PFSK-1 (cell line): ENCODE measurements around the gene CACNA2D4.

Source experiments
- FOXP2 ChIP-seq: optimal IDR thresholded peaks from 2 replicates; pipeline ENCODE3; 2011; ENCODE audit warnings: borderline replicate concordance, control low read depth, inconsistent platforms; ENCODE audit not compliant: insufficient read depth; ENCODE audit errors: extremely low read length, extremely low read depth
- POLR2AphosphoS5 ChIP-seq: IDR thresholded peaks from 2 replicates; pipeline ENCODE4 v1.6.1; 2012; ENCODE audit warnings: low read depth, mild to moderate bottlenecking, control low read depth, low read length, moderate library complexity
- SIN3A ChIP-seq: IDR thresholded peaks from 2 replicates; pipeline ENCODE4 v1.6.1; 2012; ENCODE audit warnings: mild to moderate bottlenecking, low read length, moderate library complexity, borderline replicate concordance; ENCODE audit not compliant: insufficient read depth
- TF ChIP-seq, protein P1 (sequence below), 2 experiments: IDR thresholded peaks; 2 replicates each; pipeline versions ENCODE4 v1.6.1 to v1.8.0; 2011 to 2012; ENCODE audit warnings: low read depth in 2 of 2, low read length in 2 of 2, control low read depth in 1 of 2, inconsistent platforms in 1 of 2, mild to moderate bottlenecking in 1 of 2, moderate library complexity in 1 of 2; ENCODE audit not compliant: insufficient read depth in 1 of 2

DNA sequence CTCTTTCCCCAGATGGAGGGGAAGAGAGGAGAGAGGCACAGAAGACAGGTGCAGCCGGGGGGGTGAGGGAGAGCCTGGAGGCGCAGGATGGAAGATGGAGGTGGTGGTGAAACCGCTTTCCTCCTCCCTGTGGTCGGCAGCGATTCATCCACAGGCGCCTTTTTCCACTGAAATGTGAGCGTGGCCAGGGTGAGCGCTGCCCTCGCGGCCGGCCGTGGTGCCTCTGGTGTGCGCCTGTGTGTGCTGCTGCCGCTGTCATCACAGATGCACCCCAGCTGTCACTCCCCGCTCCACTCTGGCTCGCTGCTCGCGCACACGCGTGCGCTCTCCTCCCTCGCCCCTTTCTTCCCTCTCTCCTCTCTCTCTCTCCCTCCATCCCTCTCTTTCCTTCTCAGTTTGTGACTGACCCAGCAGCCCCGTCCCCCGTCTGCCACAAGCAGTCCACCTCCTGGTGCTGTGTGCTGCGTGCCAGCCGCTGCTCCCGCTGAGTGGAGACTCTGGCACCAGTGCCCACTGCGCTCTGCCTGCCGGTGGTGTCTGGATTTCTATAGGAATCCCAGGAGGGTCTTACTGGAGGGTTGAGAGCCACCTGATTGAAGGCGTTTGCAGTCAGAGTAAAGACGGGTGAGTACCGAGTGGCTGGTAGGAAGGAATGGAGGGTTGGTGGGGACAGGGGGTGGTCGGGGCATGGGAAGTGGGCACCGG, 98.1 kb downstream of the CACNA2D4 start, which contains the start of gene LRTM2:
- TF ChIP-seq, protein P1, sequence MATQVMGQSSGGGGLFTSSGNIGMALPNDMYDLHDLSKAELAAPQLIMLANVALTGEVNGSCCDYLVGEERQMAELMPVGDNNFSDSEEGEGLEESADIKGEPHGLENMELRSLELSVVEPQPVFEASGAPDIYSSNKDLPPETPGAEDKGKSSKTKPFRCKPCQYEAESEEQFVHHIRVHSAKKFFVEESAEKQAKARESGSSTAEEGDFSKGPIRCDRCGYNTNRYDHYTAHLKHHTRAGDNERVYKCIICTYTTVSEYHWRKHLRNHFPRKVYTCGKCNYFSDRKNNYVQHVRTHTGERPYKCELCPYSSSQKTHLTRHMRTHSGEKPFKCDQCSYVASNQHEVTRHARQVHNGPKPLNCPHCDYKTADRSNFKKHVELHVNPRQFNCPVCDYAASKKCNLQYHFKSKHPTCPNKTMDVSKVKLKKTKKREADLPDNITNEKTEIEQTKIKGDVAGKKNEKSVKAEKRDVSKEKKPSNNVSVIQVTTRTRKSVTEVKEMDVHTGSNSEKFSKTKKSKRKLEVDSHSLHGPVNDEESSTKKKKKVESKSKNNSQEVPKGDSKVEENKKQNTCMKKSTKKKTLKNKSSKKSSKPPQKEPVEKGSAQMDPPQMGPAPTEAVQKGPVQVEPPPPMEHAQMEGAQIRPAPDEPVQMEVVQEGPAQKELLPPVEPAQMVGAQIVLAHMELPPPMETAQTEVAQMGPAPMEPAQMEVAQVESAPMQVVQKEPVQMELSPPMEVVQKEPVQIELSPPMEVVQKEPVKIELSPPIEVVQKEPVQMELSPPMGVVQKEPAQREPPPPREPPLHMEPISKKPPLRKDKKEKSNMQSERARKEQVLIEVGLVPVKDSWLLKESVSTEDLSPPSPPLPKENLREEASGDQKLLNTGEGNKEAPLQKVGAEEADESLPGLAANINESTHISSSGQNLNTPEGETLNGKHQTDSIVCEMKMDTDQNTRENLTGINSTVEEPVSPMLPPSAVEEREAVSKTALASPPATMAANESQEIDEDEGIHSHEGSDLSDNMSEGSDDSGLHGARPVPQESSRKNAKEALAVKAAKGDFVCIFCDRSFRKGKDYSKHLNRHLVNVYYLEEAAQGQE (IDR thresholded peaks at IDR 0.05; ENCODE audit: insufficient read depth in 1 of 2, low read depth in 2 of 2, low read length in 2 of 2): no peak
- TF ChIP-seq FOXP2: no peak
- no peak for TF ChIP-seq POLR2AphosphoS5
- no peak for TF ChIP-seq SIN3A
